K562 (cell line): ENCODE results near the gene SERPINE1. TPM values are rescaled to one million over a fixed set of nuclear protein-coding genes. Genes with fewer than 3 reads are reported as not detected.

Source experiments
- CHD1 ChIP-seq: fragments of 200-600 bp; sonication (generic); IDR thresholded peaks from one replicate; pipeline ENCODE4 v1.6.1; 2012; ENCODE audit warnings: mild to moderate bottlenecking, moderate library complexity, low read length, inconsistent platforms
- CTBP1 ChIP-seq: fragments of 450-650 bp; IDR thresholded peaks from 2 replicates; pipeline ENCODE4 v1.6.1; 2016; ENCODE audit warnings: borderline replicate concordance
- HMG20A ChIP-seq: fragments of 450-650 bp; formaldehyde crosslinking; conservative IDR thresholded peaks from 2 replicates; pipeline ENCODE4 v1.4.0; 2020; ENCODE audit warnings: mild to moderate bottlenecking, mixed read lengths
- JUND ChIP-seq, 2 experiments: IDR thresholded peaks; 2 replicates in 1 of 2; 3 replicates in 1 of 2; pipeline ENCODE4 v1.6.1; 2011; ENCODE audit warnings: borderline replicate concordance in 2 of 2, low read depth in 2 of 2, low read length in 2 of 2, improper control_type of control experiment in 1 of 2, missing biosample characterization in 1 of 2, missing genetic modification characterization in 1 of 2, missing genetic modification reagents in 1 of 2
- KDM1A ChIP-seq, 2 experiments: fragments of 450-650 bp; IDR thresholded peaks; 2 replicates each; pipeline ENCODE4 v1.6.1; 2016; ENCODE audit warnings: mild to moderate bottlenecking in 2 of 2
- MEF2D ChIP-seq: conservative IDR thresholded peaks from 2 replicates; pipeline ENCODE4 v1.6.1; 2016; ENCODE audit warnings: low read depth, missing genetic modification characterization, missing compliant biosample characterization
- NFYB ChIP-seq: IDR thresholded peaks from 2 replicates; pipeline ENCODE4 v1.6.1; 2011; ENCODE audit warnings: mild to moderate bottlenecking, moderate library complexity; ENCODE audit not compliant: insufficient read length; ENCODE audit errors: extremely low read depth
- PBX2 ChIP-seq, 2 experiments: IDR thresholded peaks in 1 of 2; conservative IDR thresholded peaks in 1 of 2; 2 replicates each; pipeline ENCODE4 v1.6.1; 2016; ENCODE audit warnings: low read depth in 2 of 2, mild to moderate bottlenecking in 1 of 2, missing compliant biosample characterization in 1 of 2, missing genetic modification characterization in 1 of 2, moderate library complexity in 1 of 2
- SMARCA4 ChIP-seq: fragments of 450-650 bp; IDR thresholded peaks from 2 replicates; pipeline ENCODE4 v1.6.1; 2016
- STAG1 ChIP-seq: sonication (generic); formaldehyde crosslinking; IDR thresholded peaks from 2 replicates; pipeline ENCODE4 v1.5.0; 2020; ENCODE audit warnings: missing genetic modification reagents, borderline replicate concordance
- ZNF143 ChIP-seq: sonication (generic); formaldehyde crosslinking; IDR thresholded peaks from 2 replicates; pipeline ENCODE4 v1.9.0; 2022; ENCODE audit warnings: mild to moderate bottlenecking, missing genetic modification reagents
- ZNF175 ChIP-seq: fragments of 200-800 bp; sonication (Bioruptor generic); IDR thresholded peaks from 2 replicates; pipeline ENCODE4 v1.6.1; 2016; ENCODE audit warnings: low read depth, mild to moderate bottlenecking, missing genetic modification characterization, missing compliant biosample characterization
- ZNF318 ChIP-seq, 2 experiments: fragments of 450-650 bp; IDR thresholded peaks; 2 replicates each; pipeline ENCODE4 v1.6.1; 2016; ENCODE audit warnings: mild to moderate bottlenecking in 2 of 2, borderline replicate concordance in 1 of 2, low read depth in 1 of 2, moderate library complexity in 1 of 2
- ZNF444 ChIP-seq: fragments of 250-450 bp; sonication (Bioruptor Pico); IDR thresholded peaks from 2 replicates; pipeline ENCODE4 v1.4.0; 2020; ENCODE audit warnings: mild to moderate bottlenecking, moderate library complexity
- ZNF57 ChIP-seq: fragments of 450-650 bp; formaldehyde crosslinking; IDR thresholded peaks from 2 replicates; pipeline ENCODE4 v1.4.0; 2020; ENCODE audit warnings: mild to moderate bottlenecking, moderate library complexity
- polyA plus RNA-seq, 8 experiments: library from polyadenylated mRNA; depleted of rRNA in 4 of 8; stranded (reverse) in 5 of 8; unstranded in 3 of 8; fragments of >200 nt; fragmentation: Nextera tagmentation in 2 of 8; fragmentation: Illumina TruSeq in 1 of 8; extraction: Ambion mirVana in 2 of 8; extraction: Trizol in 1 of 8; gene quantifications; 2 replicates each; pipeline versions ENCODE4 v1.2.1 to v1.2.3, GENCODE V29; 2011 to 2014; ENCODE audit warnings: inconsistent platforms in 1 of 8, missing spikeins in 1 of 8
- total RNA-seq, 7 experiments: library from RNA; depleted of rRNA in 6 of 7; stranded (reverse); fragments of >200 nt in 6 of 7; fragmentation: Illumina TruSeq in 2 of 7; extraction: Trizol in 2 of 7; gene quantifications; 2 replicates each; pipeline versions ENCODE4 v1.2.1 to v1.2.3, GENCODE V29; 2011 to 2021; ENCODE audit warnings: low replicate concordance in 1 of 7

Gene SERPINE1
- total and polyA plus RNA-seq, 9 of the 15 experiments (the other 6 are each of a cell fraction or from before 2014, with no cell fraction given): 0.22 to 4.8 (median 0.91) TPM

DNA sequence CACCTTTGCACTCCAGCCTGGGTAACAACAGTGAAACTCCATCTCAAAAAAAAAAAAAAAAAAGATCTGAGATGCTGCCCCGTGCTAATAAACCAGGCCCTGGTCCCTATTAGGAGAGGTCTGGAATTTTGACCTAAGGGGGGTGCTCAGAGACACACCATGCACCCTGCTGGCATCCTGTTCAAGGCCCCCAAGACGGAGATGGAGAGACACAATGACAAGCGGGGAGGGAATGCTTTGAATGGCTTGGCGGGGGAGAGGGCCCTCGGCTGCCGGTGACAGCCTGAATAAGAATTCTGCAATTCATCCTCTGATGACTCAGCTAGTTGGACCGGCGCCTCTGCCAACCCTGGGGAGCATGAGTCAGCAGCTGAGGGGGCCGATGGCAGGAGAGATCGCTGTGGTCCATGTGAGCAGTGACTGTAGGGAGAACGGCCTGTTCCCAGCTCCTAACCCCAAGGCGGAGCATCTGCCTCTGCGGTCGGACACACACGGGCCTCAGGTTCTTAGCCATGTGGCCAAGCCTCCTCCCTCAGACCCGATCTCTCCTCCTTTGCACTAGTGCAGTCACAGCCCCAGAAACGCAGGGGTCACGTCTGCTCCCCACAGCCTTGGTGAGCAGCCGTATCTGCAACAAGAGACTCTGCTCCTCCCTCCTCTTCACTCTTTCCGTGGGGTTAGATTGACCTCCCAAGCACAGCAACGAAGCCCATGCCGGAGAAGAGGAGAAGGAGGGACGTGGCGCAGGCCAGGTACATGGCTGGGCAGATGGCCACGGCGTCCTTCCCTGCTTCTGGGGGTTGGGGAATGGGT lies 26.7 kb upstream of the SERPINE1 start (continued):
- TF ChIP-seq HMG20A (CRISPR knock-in tag) (0 out of 2 replicates have a peak, but pooled peaks have one; percentile 5), CTBP1 (peak; percentile 98), ZNF444 (CRISPR knock-in tag) (0 out of 2 replicates have a peak, but pooled peaks have one; percentile 39), CHD1 (no peak), SMARCA4 (peak; percentile 98), NFYB (no peak), MEF2D (tag) (peak; percentile 52; the same call in 1 of the 2 replicates), ZNF175 (CRISPR knock-in tag) (peak; percentile 70), KDM1A (IDR thresholded peaks at IDR 0.05) (peak; percentile 69 to 78; a peak in 3 of 4 replicates), ZNF318 (IDR thresholded peaks at IDR 0.05; ENCODE audit: borderline replicate concordance in 1 of 2, low read depth in 1 of 2) (peak in 1 of 2 experiments; percentile 98; a peak in 2 of 4 replicates), PBX2 (CRISPR knock-in tag; IDR thresholded peaks at IDR 0.05; ENCODE audit: low read depth) (no peak), PBX2 (tag; conservative IDR thresholded peaks at IDR 0.05; ENCODE audit: low read depth) (peak; percentile 69), STAG1 (CRISPR knock-in tag) (no peak), ZNF143 (no peak), JUND (IDR thresholded peaks at IDR 0.05; ENCODE audit: borderline replicate concordance, low read depth, low read length) (peak; percentile 100), JUND (tag; IDR thresholded peaks at IDR 0.05; ENCODE audit: borderline replicate concordance, low read depth, low read length) (peak; percentile 99; the same call in 2 of the 3 replicates), ZNF57 (CRISPR knock-in tag) (no peak)
